HG03520 (cell line): ENCODE measurements around the gene PNPO.
"Not testable (repeated sequence)": the region's sequence is repeated elsewhere in the genome, so short reads cannot be mapped to it uniquely, and the experiment has no call there.

Experiments
- ATAC-seq: cut with Tn5 transposase; IDR thresholded peaks from one replicate; pipeline ENCODE4 v1.9.1; 2021; ENCODE audit warnings: mild to moderate bottlenecking, moderate library complexity; ENCODE audit not compliant: unreplicated experiment

PNPO gene

DNA sequence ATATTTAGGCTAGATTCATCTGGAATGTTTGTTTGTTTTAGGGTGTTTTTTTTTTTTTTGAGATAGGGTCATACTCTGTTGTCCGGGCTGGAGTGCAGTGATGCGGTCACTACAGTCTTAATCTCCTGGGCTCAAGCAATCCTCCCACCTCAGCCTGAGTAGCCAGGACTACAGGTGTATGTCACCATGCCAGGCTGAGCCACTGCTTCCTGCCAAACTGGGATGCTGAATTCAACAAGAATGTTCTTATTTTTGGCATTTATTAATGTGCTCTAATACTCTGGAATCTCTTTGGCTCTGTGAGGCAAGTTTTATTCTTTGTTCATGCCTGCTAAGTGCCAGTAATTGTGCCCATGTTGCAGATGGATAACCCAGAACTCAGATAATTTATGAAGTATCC lies 23.8 kb upstream of the PNPO start:
- no peak for ATAC-seq

DNA sequence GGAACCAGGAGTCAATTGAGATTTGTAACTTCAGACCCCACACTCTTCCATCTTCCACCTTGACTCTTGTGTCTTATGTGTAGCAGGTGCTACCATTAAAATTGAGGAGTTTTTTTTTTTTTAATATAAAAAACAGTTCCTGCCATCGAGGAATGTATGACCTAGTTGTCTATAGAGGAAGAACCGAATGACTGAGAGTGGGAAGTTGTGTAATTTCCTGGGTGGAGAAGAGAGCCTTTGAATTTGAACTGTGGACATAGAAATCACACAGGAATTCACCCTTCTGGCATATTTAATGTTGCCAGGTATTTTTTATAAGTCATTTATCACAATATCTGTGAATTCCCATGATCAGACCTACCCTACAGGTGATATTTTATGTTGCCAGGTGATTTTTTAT lies 23.4 kb upstream of the PNPO start:
- ATAC-seq, result no peak

DNA sequence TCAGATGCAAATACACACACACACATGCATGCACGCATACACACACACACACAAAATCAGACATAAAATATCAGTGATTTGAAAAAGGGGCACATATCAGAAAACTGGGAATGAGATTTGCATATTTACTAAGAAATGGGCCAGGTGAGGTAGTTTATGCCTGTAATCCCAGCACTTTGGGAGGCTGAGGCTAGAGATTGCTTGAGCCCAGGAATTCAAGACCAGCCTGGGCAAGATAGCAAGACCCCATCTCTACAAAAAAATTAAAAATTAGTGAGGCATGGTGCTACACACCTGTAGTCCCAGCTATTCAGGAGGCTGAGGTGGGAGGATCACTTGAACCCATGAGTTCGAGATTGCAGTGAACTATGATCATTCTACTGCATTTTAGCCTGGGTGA lies 22.4 kb upstream of the PNPO start:
- no peak for ATAC-seq

DNA sequence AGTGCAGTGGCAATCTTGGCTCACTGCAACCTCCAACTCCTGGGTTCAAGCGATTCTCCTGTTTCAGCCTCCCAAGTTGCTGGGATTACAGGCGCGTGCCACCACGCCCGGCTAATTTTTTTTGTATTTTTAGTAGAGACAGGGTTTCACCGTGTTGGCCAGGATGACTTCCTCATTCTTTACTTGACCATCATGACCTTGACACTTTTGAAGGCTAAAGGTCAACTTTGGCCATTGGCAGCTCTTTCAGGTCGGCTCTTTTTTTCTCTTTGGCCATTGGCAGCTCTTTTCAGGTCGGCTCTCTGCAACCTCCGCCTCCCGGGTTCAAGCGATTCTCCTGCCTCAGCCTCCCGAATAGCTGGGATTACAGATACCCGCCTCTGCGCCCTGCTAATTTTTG lies 21.5 kb upstream of the PNPO start:
- ATAC-seq, result not testable (repeated sequence)

DNA sequence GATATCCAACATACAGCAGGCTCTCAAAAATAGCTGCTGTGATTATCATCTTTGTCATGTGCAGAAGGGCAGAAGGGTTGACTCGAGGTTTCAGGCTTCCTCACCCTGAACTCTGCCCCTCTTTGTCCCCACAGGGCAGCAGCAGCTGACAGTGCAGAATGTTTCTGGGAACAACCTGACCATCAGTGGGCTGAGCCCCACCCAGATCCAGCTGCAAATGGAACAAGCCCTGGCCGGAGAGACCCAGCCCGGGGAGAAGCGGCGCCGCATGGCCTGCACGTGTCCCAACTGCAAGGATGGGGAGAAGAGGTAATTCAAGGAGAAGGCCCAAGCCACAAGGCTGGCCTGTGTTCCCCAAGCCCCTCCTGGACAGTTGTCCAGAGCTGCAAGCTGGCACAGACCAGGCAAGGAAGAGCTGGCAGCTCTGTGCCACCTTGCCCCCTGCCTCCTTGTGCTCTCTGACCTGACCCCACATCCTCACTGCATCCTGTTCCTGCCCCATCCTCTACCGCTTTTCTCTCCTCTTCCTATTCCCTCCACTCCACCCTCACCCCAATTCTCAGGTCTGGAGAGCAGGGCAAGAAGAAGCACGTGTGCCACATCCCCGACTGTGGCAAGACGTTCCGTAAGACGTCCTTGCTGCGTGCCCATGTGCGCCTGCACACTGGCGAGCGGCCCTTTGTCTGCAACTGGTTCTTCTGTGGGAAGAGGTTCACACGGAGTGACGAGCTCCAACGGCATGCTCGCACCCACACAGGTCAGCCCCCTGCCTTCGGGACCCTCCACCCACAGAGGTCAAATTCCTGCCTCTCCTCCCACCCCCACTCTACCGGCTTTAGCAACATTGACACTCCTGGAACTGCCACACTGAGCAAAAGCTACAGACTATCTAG lies 16.3 kb upstream of the PNPO start:
- no peak for ATAC-seq

DNA sequence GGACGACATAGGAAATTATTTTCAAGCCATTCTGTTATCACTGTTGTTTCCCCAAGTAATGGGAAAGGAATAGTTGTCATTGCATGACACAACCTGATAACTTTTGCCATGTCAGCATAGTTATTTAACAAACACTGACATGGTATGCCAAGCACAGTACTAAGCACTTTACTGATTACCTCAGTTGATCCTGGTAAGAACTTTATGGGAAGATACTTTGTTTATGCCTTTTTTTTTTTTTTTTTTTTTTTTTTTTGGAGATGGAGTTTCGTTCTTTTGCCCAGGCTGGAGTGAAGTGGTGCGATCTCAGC lies 15.7 kb upstream of the PNPO start:
- ATAC-seq, result no peak

DNA sequence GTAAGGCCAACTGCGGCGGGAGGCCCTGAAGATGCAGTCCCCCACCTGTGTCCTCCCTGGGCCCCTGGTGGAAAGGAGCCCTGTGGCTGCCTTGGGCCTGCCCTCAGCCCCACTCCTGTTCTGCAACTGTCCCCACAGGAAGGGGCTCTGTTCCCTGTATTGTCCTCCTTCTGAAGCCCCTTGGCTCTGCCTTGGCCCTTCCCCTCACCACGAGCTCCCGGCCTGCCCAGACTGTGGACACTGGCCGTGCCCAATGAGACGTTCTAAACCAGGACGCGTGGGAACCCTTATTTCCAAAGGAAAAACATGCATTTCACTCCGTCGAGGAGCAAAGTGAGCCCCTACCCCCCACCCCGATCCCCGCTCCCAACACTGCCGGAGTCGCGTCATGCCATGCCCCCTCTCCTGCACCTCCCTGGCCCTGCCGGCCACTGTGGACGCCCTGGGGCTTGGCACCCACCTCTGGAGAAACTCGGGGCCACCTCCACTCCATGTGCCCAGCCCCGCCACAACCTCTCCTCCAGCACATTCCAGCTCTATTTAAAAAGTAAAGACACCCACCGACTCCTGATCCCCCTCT lies 13.5 kb upstream of the PNPO start:
- no peak for ATAC-seq

DNA sequence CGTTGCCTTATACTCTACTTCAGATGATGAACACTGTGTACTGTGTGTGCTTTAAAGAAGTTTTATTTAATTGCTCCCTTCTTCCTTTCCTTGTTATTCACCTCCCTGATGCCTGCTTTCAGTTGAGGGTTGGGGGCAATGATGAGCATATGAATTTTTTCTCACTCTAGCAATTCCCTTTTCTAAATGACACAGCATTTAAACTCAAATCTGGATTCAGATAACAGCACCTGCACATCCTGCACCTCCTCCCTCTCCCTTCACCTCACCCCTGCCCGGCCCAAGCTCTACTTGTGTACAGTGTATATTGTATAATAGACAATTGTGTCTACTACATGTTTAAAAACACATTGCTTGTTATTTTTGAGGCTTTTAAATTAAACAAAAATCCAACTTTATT lies 13.0 kb upstream of the PNPO start:
- ATAC-seq, result no peak

DNA sequence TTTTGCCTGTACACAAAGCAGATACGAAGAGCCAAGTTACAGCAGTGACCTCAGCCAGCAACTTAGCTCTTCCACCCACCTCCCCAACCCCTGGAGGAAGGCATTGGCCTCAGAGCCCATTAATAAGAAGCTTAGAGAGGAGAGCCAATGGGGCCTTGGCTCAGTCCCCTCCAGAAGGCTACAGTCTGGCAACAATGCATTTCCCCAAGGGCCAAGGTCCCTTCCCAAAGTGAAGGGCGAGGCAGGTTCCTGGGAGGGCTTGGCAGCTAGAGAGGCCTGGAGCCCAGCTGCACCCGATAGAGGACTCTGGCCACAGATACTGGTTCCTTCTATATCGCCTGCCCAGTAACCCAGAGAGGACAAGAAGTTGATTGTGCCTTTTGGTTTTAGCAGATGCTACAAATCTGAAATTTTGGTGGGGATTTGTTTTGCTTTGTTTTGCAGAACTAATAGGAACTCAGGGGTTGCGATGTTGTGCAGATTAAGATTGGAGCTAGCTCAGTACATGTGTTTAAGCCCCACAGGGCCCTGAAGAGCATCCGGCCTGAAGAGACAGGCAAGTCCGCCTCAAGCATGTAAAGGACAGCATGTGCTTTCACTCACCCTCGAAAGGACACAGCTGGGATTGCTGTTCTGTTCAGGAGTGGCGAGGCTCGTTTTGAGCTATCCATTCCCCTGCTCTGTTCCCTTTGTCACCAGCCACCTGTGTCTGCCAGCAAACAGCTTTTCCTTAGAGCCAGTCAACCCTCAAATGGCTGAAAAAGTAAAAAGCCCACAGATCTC lies 12.0 kb upstream of the PNPO start:
- no peak for ATAC-seq

DNA sequence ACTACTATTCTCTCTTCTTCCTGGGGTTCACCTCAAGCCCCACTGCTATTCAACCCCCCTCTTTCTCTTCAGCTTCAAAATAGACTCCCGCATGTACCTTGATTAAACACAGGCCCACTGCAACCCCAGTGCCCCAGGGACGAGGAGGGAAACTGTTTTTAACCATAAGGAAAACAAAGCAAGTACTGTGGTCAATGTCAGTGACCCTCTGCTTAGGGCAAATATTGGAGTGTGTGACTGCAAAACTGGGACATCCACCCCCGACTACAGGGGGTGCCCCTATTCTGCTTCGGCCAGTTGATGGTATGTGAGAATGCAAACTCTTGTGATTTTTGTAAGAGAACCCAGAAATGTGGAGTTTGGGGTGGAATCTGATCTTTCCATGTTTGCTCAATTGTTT lies 9.5 kb upstream of the PNPO start:
- no peak for ATAC-seq

DNA sequence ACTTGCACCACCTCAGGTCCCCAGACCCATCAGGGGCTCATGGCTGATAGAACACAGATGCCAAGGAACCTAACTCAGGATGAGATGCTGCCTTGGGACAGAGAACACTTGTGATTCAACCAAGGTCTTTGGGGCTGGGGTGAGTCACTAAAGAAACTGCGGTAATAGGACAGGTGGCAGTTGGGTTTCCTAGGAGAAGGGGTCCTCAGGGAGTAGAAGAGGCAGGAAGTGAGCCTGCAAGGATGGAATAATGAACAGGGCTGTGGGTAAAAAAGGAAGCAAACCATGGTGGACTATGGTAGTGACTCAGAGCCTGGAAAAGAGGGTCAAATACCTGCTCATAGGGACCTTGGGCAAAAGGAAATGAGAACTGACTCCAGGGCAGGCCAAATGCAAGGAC lies 6.5 kb upstream of the PNPO start:
- no peak for ATAC-seq

DNA sequence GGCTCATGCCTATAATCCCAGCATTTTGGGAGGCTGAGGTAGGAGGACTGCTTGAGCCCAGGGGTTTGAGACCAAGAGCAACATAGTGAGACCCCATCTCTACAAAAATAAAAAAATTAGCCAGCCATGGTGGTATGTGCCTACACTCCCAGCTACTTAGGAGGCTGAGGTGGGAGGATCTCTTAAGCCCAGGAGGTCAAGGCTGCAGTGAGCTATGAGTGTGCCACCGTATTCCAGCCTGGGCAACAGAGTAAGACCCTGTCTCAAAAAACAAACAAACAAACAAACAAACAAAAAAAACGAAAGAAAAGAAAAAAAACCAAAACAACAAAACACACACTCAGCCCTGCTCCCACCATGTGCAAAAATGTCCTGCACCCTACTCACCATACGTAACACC lies 5.9 kb upstream of the PNPO start:
- not testable (repeated sequence) for ATAC-seq

DNA sequence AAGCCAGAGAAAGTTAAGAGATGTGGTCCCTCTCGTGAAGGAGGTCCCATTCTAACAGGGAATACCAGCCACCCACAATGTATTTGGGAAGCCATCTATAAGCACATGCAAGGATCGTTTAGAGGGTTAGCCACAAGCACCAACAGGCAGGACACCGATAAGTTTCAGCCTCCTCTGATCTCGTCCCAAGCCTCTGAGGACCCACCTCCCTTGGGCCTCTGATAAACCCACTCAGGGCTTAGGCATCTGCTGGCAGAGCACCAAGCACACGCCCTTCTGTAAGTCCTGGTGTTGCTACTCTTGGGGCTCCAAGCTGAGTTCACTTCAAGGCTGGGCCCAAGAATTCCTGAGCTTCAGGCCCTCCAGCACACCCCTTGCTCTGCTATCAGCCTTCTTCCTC lies 5.4 kb upstream of the PNPO start:
- ATAC-seq, result no peak

DNA sequence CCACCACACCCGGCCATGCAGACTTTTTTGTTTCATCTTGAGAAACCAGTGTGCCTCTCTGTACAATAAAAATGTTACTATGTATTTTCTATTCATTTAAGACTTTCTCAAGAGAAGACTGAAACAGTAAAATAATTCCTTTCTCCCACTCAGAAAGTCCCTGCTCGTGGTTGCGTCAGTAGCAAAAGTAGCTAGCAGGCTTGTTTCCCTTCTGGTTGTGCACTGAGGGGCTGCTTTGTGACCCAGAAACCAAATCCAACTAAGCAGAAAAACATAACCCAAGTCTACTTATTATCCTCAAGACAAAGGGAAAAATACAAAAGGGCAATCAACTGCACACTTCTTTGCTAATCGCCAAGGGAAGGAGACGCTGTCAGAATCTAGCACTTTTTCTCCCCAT lies 3.4 kb upstream of the PNPO start:
- no peak for ATAC-seq

DNA sequence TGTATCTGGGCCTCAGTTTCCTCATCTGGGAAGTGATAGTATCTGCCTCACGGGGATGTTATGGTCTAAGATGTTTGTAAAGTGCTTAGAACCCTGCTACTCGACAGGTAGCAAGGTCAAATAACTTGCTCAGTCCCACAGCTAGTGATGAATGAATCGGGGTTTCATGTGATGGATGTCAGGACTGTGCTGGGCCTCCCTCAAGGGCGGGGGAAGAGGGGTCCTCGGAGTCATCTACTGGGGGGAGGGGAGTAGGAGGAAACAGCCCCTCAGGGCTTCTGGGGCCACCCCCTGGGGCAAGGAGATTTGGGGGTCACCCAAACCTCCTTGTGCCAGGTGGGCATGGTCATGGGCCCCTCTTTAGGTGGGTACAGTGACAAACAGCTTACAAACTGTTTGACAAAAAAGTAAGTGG lies 732 bp downstream of the PNPO start:
- ATAC-seq, result no peak

DNA sequence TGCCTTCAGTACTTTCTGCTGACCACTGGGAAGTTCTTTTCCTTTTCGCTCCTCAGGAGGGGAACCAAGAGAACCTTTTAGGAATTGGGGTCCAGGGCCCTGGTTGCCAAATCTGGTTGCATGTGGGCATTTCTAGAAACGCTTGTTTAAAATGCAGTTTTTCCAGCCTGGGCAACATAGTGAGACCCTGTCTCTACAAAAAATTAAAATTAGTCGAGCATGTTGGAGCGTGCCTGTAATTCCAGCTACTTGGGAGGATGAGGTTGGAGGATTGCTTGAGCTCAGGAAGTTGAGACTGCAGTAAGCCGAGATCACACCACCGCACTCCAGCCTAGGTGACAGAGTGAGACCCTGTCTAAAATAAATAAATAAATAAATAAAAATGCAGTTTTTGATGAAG lies 1.2 kb downstream of the PNPO start:
- no peak for ATAC-seq

DNA sequence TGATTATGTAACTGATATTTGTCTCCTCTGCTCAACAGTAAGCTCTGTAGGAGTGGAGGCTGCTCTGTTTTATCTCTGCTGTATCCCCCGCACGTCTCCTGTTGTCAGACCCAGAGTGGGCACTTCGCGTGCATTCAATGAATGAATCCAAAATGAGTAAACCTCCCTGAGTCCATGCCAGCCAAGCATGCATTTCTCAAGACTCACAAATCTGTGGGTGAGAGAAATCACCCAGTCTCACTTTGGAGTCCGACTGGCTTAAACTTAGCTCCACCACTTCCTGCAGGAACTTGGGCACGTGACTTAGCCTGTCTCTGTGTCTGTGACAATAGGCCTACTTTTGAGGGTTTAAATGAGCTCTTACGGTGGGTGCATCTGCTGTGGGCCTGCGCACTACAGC lies 3.7 kb downstream of the PNPO start:
- ATAC-seq, result no peak

DNA sequence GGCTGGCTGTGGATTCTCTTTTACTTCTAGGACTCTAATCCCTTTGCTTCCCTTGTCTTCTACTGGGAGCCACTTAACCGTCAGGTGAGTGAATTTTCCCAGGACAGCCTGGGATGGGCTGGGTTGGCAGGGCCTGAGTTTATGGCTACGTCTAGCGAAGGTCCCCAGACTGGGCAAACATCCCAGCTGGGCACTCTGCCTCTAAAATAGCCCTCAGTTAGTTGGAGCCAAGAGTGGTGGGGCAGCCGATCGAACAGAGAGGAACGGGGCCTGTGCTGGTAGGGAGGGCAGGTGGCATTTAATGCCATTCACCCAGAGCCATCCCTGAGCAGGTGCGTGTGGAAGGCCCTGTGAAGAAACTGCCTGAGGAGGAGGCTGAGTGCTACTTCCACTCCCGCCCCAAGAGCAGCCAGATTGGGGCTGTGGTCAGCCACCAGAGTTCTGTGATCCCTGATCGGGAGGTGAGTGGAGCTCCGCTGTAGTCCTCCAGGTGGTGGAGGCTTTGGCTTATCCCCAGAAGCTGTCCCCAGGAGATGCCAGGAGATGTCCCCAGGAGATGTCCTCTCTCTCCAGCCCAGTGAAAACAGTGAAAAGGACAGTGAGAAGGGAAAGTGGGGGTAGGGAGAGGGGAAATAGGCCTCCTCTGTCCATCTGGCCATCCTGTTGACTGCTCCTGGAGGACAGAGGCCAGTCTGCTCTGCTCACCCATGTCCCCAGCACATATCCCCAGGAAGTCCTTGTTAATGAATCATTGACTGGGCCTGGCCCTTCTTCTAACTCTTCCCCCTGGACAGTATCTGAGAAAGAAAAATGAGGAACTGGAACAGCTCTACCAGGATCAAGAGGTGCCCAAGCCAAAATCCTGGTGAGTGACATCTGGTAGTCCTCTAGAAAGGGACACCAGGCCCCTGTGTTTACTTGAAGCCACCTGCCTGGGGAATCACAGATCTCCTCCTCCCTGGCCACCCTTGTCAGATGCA lies 4.4 kb downstream of the PNPO start:
- ATAC-seq, result no peak

DNA sequence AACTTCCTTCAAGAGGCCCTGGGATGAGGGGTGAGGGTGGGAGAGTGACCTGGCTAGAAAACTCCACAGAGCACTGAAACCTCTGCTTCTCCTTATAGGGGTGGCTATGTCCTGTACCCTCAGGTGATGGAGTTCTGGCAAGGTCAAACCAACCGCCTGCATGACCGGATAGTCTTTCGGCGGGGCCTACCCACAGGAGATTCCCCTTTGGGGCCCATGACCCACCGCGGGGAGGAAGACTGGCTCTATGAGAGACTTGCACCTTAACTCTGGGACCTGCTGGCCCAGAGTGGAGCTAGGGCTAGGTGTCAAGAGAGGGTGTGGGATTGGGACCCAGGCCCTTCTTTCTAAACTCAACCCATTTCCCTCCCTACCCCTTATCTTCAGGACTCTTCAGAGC lies 5.1 kb downstream of the PNPO start:
- no peak for ATAC-seq

DNA sequence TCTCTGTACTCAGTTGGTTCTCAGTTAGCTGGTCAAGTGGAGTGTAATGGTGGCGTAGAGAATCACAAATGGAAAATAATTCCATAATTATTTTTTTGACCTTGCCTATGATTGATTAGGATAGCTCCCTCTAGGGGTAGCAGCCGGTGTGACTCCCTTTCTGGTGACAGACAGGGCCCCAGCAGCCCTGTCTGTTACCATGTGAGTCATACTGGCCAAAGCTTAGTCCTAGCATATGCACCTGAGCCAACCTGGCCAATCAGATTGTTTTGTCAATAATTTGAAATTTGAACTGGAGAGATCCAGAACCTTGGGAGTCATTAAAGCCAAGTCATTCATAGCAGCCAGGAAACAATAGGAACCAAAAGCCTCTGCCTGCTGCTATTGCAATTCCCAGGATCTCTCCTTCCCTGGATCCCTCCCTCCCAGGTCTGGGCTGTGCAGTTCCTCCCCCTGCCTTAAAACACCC lies 5.6 kb downstream of the PNPO start:
- ATAC-seq, result peak; percentile 60

DNA sequence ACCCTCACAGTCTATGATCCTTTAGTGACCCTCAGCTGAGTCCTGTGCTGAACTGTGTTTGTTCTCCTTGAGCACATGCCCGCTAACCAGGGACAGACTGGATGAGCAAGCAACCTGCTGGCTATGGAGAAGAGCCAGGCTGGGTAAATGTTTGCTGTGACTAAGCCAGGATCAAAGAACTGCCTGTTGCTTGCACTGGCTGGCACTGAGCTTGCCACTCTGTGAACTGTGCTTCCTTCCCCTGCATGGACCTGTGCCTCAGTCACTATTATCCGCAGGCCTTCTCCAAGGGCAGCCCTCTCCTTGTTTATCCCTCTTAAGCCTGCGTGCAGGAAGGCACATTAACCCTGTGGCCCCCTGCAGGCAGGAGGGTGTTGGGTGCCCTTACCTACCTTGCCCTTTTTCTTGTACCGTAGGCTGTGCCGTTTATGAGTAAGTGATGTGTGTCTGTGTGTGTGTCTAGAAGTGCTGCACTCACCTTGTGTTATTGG lies 7.4 kb downstream of the PNPO start:
- ATAC-seq, result no peak
